H7 (cell line): Measurements from ENCODE around the gene TACR2. TPM values are rescaled to one million over a fixed set of nuclear protein-coding genes. Genes with fewer than 3 reads are reported as not detected.
A peak's percentile ranks its signal among the peaks of the same experiment; 100 is the strongest.

Source experiments
- DNase-seq: peaks from one replicate; pipeline ENCODE4 v3.0.0; 2012
- H3K27me3 ChIP-seq: 2 replicates; pipeline ENCODE4 v1.6.0; 2011; ENCODE audit warnings: mild to moderate bottlenecking, low read length; ENCODE audit not compliant: control insufficient read depth, insufficient read depth
- H3K36me3 ChIP-seq: replicated peaks from 2 replicates; pipeline ENCODE4 v1.5.1; 2011; ENCODE audit warnings: low read length; ENCODE audit not compliant: control insufficient read depth, insufficient read depth
- H3K4me3 ChIP-seq: 2 replicates; pipeline ENCODE4 v1.5.1; 2011; ENCODE audit warnings: low read depth, mild to moderate bottlenecking, control low read depth, low read length, moderate library complexity; ENCODE audit not compliant: insufficient read depth
- total RNA-seq: library from RNA; depleted of rRNA; stranded (reverse); fragments of >200 nt; shearing (Covaris generic); gene quantifications from 2 replicates; pipeline ENCODE4 v1.2.3, GENCODE V29; 2014

The TACR2 gene
- total RNA-seq, 1 experiment from 2014 or later = not detected

DNA sequence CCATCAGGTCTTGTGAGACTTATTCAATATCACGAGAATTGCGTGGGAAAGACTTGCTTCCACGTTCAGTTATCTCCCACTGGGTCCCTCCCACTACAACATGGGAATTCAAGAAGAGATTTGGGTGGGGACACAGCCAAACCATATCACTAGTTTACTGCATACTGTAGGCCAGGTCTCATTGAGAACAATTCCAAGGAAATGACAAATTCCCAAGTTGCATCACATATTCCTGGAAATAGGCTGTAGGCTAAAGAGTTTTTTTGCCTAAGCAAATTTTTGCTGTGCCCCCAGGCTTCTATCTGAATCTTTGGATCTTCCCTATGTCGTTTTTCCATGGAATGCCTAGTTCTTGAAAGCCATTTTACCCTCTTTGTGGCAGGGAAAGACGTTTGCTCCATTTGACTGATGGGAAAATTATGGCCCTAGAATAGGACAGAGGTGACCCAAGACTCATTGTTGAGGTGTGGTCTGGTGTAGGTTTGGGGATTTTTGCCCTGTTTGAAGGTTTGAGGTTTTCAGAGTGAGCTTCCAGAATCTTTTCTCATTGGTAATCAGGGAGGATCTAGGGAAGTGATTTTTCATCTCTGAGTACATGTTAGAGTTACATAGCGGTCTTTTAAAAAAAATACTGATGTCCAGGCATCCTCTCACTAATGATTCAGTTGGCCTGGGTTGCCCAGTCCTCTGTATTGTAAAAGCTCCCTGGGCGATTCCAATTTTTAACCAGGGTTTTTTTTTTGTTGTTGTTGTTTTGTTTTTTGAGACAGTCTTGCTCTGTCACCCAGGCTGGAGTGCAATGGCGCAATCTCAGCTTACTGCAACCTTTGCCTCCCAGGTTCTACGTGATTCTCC, 44.4 kb downstream of the TACR2 start:
- no peaks in the 10 kb centered on the region for H3K27me3 ChIP-seq
- peaks cover 44% of the 10 kb centered on the region for H3K36me3 ChIP-seq
- no peak overlapping the region for H3K4me3 ChIP-seq
- DNase-seq = no peak

DNA sequence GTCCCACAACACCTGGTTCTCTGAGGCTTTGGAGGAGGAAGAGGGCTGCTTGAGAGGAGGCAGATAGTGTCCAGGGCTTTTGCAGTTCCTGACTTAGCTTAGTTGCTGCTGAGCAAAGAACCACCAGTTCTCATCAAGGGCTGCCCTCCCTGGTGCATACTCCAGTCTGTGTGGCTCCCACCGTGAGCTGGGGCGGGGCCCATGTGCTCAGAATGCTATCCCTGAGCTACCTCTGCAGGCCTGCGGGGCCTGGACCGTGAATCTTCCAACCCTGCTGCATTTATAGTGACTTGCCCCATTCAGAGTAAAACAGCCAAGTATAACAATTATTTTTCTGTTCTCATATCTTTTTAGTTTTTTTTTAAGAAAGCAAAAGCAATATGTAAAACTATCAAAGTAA, 49.2 kb downstream of the TACR2 start:
- DNase-seq = peak; percentile 62
- H3K36me3 ChIP-seq = peaks cover 48% of the 10 kb centered on the region
- H3K27me3 ChIP-seq = no peaks in the 10 kb centered on the region
- H3K4me3 ChIP-seq = no peak overlapping the region

DNA sequence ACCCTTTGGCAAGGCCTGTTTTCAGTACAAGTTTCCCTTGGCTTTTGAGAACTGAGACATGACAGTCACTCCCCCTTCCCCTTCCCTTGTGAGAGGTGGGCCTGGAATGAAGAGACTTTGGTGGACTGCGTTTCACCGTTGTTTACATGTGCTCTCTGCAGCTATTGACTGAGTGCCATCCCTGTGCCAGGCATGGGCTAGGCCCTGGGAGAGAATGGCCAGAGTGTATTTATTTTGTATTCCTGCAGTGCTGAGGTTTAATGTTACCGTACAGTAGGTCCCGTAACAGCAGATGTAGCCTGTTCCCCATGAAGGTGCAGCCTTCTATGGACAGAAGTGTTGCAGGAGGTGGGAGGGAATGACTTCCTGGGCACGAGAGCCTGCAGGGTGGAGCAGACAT, 50.0 kb downstream of the TACR2 start:
- peaks cover 47% of the 10 kb centered on the region for H3K36me3 ChIP-seq

DNA sequence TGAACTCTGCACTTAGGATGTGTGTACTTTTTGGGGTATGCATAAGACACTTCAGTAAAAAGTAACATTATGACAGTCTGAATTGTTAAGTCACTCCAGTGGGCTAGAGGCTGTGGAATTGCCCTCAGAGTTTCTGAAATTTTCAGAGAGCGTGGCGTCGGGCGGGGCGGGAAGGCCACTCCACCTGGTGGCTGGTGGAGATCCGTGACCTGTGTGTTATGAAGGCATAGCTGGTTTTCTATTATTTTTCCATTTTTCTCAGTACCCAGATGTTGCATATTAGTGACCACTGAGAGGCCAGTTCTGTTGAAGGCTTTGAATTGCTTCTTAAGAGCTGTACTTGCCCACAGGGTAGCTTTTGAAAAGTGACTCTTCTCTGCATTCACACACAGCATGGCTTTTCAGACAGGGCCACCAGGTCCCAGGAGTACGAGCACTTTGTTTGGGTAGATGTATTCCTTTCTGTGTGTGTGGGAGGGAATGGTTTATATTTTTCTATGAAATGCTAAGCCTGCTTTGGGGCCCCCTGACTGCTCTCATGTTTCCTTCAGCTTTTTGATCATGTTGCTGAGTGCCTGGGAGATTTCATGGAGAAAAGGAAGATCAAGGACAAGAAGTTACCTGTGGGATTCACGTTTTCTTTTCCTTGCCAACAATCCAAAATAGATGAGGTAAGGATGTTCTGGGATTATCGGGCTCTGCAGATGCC, 52.3 kb downstream of the TACR2 start:
- DNase-seq = peak; percentile 49
- no peaks in the 10 kb centered on the region for H3K27me3 ChIP-seq
- H3K4me3 ChIP-seq = no peak overlapping the region
- peaks cover 40% of the 10 kb centered on the region for H3K36me3 ChIP-seq

More for the DNA sequence above, 50.0 kb downstream of the TACR2 start:
- DNase-seq = no peak
- Histone ChIP-seq H3K27me3 (no peaks in the 10 kb centered on the region), H3K4me3 (no peak overlapping the region)

GRCh38 chr10:69363666-69364065, 53.1 kb downstream of the TACR2 start:
- Histone ChIP-seq H3K36me3 (peaks cover 33% of the 10 kb centered on the region), H3K4me3 (no peak overlapping the region), H3K27me3 (no peaks in the 10 kb centered on the region)
- no peak for DNase-seq

- H3K4me3 ChIP-seq = no peak overlapping the region
- DNase-seq = no peak
These were observed 54.2 kb downstream of the TACR2 start for GRCh38 chr10:69362471-69362954.

DNA sequence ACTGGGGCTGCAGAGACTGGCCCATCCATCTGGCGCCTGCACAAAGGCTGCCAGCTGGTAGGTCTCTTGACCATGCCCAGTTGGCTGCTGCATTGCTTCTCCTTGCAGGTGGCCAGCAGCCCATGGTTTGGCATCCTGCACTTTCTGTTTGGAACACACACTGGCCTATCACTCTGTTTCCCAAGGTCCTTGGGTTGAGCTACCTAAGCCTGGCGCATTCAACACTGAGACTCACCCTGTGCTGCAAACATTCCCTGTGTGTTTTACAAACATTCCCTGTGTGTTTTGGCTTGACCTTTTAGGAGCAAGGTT, 55.5 kb downstream of the TACR2 start:
- H3K27me3 ChIP-seq = no peaks in the 10 kb centered on the region
- peaks cover 21% of the 10 kb centered on the region for H3K36me3 ChIP-seq
- DNase-seq = no peak
- no peak overlapping the region for H3K4me3 ChIP-seq

More at GRCh38 chr10:69362471-69362954, 54.2 kb downstream of the TACR2 start:
- H3K27me3 ChIP-seq = no peaks in the 10 kb centered on the region
- H3K36me3 ChIP-seq = peaks cover 28% of the 10 kb centered on the region

DNA sequence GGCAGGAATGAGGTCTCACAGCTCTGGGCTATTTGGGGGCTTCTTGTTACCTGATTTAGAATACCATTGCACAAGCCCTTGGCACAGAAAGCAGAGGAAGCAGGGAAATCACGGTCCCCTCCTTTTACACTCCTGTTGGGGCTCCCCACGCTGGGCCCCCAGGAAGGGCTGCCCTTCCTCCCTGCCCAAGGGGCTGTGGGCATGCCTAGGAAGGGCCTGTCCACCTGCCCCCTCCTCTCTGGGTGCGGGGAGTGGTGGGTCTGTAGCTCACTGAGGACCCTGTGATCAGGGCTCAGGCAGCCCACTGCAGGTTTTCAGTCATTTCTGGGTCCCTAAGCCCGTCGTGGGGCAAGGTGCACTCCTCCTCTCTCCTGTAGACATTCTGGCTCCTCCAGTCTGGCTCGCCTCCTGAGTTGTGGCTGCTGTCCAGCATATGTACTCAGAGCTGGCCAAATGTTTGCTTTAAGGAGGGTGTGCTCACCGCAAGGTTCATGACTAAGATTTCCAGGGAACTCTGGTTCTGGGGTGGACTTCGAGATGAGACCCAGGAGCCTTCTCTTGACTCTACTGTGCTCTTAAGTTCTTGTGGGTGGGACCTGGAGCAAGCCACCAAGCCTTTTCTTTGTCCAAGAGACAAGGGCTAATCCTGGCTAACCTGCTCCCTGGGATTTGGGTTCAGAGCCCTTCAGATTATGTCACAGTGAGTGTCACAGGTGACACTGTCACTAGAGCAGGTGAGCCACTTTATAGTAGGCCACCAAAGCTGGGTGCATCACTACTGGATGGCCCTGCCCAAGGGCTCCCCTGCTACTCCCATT, 56.0 kb downstream of the TACR2 start:
- Histone ChIP-seq H3K4me3 (no peak overlapping the region), H3K27me3 (no peaks in the 10 kb centered on the region), H3K36me3 (peaks cover 19% of the 10 kb centered on the region)
- DNase-seq = no peak

- H3K27me3 ChIP-seq = no peaks in the 10 kb centered on the region
- H3K36me3 ChIP-seq = peaks cover 13% of the 10 kb centered on the region
These were observed 57.1 kb downstream of the TACR2 start for GRCh38 chr10:69359594-69359993.

GRCh38 chr10:69359148-69359547, 57.6 kb downstream of the TACR2 start:
- peaks cover 12% of the 10 kb centered on the region for H3K36me3 ChIP-seq
- no peaks in the 10 kb centered on the region for H3K27me3 ChIP-seq
- H3K4me3 ChIP-seq = no peak overlapping the region
- DNase-seq = no peak

More at GRCh38 chr10:69359594-69359993, 57.1 kb downstream of the TACR2 start:
- no peak for DNase-seq
- H3K4me3 ChIP-seq = no peak overlapping the region

GRCh38 chr10:69358148-69358795, 58.4 kb downstream of the TACR2 start:
- peak; percentile 56 for DNase-seq
- peaks cover 12% of the 10 kb centered on the region for H3K36me3 ChIP-seq
- H3K27me3 ChIP-seq = no peaks in the 10 kb centered on the region
- H3K4me3 ChIP-seq = no peak overlapping the region

DNA sequence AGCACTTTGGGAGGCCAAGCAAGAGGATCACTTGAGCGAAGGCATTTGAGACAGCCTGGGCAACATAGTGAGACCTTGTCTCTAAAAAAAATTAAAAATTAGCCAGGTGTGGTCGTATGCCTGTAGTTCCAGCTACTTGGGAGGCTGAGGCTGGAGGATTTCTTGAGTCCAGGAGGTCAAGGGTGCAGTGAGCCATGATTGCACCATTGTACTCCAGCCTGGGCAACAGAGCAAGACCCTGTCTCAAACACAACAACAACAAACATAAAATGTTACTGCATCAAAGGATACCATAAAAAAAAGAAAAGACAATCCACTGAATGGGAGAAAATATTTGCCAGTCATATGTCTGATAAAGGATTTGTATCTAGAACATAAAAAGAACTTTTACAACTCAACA, 60.5 kb downstream of the TACR2 start:
- no peak overlapping the region for H3K4me3 ChIP-seq
- H3K27me3 ChIP-seq = no peaks in the 10 kb centered on the region
- H3K36me3 ChIP-seq = peaks cover 6% of the 10 kb centered on the region
- DNase-seq = no peak

- no peak for DNase-seq
- H3K4me3 ChIP-seq = no peak overlapping the region
- no peaks in the 10 kb centered on the region for H3K27me3 ChIP-seq
- peaks cover 2% of the 10 kb centered on the region for H3K36me3 ChIP-seq
These were observed 62.6 kb downstream of the TACR2 start for GRCh38 chr10:69353977-69354635.
